ENCODE data around the gene SIAH2.

DNA sequence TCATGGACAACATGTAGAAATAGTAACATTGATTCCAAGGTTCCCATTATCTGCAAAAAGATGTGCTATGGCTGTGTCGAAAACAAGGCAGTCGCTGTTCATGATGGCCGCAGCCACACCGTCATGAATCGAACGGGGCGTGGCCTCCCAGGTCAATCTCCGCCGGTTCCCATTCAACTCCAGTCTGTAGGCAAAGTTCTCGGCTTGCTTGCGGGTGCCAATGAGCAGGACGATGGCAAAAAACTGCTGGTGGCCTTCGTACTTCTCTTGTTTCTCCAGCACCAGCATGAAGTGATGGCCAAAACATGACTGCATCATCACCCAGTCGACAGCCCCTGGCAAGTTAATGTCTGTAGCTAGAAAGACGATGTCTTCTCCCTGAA lies 20.8 kb downstream of the SIAH2 start:
- TF ChIP-seq, protein P1, sequence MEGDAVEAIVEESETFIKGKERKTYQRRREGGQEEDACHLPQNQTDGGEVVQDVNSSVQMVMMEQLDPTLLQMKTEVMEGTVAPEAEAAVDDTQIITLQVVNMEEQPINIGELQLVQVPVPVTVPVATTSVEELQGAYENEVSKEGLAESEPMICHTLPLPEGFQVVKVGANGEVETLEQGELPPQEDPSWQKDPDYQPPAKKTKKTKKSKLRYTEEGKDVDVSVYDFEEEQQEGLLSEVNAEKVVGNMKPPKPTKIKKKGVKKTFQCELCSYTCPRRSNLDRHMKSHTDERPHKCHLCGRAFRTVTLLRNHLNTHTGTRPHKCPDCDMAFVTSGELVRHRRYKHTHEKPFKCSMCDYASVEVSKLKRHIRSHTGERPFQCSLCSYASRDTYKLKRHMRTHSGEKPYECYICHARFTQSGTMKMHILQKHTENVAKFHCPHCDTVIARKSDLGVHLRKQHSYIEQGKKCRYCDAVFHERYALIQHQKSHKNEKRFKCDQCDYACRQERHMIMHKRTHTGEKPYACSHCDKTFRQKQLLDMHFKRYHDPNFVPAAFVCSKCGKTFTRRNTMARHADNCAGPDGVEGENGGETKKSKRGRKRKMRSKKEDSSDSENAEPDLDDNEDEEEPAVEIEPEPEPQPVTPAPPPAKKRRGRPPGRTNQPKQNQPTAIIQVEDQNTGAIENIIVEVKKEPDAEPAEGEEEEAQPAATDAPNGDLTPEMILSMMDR (IDR thresholded peaks at IDR 0.05), result no peak
- TF ChIP-seq POLR2A (IDR thresholded peaks at IDR 0.05), result no peak

Measured in breast epithelium (tissue), 3 donors.